PFSK-1 (cell line): ENCODE results near the gene BLOC1S4.

Experiments used
- FOXP2 ChIP-seq: optimal IDR thresholded peaks from 2 replicates; pipeline ENCODE3; 2011; ENCODE audit warnings: borderline replicate concordance, control low read depth, inconsistent platforms; ENCODE audit not compliant: insufficient read depth; ENCODE audit errors: extremely low read length, extremely low read depth
- POLR2AphosphoS5 ChIP-seq: IDR thresholded peaks from 2 replicates; pipeline ENCODE4 v1.6.1; 2012; ENCODE audit warnings: low read depth, mild to moderate bottlenecking, control low read depth, low read length, moderate library complexity
- SIN3A ChIP-seq: IDR thresholded peaks from 2 replicates; pipeline ENCODE4 v1.6.1; 2012; ENCODE audit warnings: mild to moderate bottlenecking, low read length, moderate library complexity, borderline replicate concordance; ENCODE audit not compliant: insufficient read depth
- TF ChIP-seq, protein P1 (sequence below), 2 experiments: IDR thresholded peaks; 2 replicates each; pipeline versions ENCODE4 v1.6.1 to v1.8.0; 2011 to 2012; ENCODE audit warnings: low read depth in 2 of 2, low read length in 2 of 2, control low read depth in 1 of 2, inconsistent platforms in 1 of 2, mild to moderate bottlenecking in 1 of 2, moderate library complexity in 1 of 2; ENCODE audit not compliant: insufficient read depth in 1 of 2

DNA sequence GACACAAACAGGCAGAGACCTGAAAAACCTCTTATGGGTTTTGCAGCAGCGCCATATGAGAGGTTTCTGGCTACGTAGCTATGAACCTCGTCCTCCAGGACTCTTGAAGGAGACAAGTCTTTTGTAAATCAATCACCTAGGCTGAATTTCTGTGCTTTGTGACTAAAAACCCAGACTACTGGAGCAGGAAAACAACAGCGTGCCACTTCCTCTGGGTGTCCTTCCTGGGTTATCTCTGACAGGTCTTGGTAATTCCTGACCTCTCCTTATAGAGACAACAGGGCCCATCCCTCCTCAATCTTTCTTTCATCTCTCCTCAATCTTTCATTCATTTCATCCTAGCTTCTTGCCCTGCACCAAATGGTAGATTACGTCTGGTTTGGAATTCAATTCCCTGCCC lies 16.6 kb upstream of the BLOC1S4 start:
- TF ChIP-seq POLR2AphosphoS5 (no peak), SIN3A (no peak), FOXP2 (no peak)
- TF ChIP-seq, protein P1, sequence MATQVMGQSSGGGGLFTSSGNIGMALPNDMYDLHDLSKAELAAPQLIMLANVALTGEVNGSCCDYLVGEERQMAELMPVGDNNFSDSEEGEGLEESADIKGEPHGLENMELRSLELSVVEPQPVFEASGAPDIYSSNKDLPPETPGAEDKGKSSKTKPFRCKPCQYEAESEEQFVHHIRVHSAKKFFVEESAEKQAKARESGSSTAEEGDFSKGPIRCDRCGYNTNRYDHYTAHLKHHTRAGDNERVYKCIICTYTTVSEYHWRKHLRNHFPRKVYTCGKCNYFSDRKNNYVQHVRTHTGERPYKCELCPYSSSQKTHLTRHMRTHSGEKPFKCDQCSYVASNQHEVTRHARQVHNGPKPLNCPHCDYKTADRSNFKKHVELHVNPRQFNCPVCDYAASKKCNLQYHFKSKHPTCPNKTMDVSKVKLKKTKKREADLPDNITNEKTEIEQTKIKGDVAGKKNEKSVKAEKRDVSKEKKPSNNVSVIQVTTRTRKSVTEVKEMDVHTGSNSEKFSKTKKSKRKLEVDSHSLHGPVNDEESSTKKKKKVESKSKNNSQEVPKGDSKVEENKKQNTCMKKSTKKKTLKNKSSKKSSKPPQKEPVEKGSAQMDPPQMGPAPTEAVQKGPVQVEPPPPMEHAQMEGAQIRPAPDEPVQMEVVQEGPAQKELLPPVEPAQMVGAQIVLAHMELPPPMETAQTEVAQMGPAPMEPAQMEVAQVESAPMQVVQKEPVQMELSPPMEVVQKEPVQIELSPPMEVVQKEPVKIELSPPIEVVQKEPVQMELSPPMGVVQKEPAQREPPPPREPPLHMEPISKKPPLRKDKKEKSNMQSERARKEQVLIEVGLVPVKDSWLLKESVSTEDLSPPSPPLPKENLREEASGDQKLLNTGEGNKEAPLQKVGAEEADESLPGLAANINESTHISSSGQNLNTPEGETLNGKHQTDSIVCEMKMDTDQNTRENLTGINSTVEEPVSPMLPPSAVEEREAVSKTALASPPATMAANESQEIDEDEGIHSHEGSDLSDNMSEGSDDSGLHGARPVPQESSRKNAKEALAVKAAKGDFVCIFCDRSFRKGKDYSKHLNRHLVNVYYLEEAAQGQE (IDR thresholded peaks at IDR 0.05; ENCODE audit: insufficient read depth in 1 of 2, low read depth in 2 of 2, low read length in 2 of 2): no peak
